Brain microvascular endothelial cell (primary cell): Measurements from ENCODE around the gene LASP1.

Experiments used
- DNase-seq: peaks from one replicate; pipeline ENCODE4 v3.0.0-alpha.2; 2020
- H3K27ac ChIP-seq: fragments of 250-450 bp; sonication (Bioruptor Pico); 2 replicates; pipeline ENCODE4 v1.5.1; 2020; ENCODE audit warnings: mild to moderate bottlenecking, moderate library complexity
- H3K27me3 ChIP-seq: fragments of 250-450 bp; sonication (Bioruptor Pico); replicated peaks from 2 replicates; pipeline ENCODE4 v1.5.1; 2020; ENCODE audit warnings: mild to moderate bottlenecking
- H3K36me3 ChIP-seq: fragments of 250-450 bp; sonication (Bioruptor Pico); replicated peaks from 2 replicates; pipeline ENCODE4 v1.5.1; 2020; ENCODE audit warnings: mild to moderate bottlenecking
- H3K4me3 ChIP-seq: 2 replicates; pipeline ENCODE4 v1.5.1; 2011; ENCODE audit warnings: low read depth, mild to moderate bottlenecking, control low read depth, low read length, moderate library complexity
- in situ Hi-C: cut with HindIII; loops from 2 replicates; pipeline ENCODE4 v1.10.0; 2017; ENCODE audit warnings: low sequenced_read_pairs, low pct_ligation_motif_present
- TF ChIP-seq, protein P1 (sequence below): IDR thresholded peaks from 2 replicates; pipeline ENCODE4 v1.5.1; 2011; ENCODE audit warnings: low read depth, mild to moderate bottlenecking, moderate library complexity, low read length, control low read depth, inconsistent platforms; ENCODE audit errors: missing control alignments

Gene LASP1

GRCh38 chr17:38892620-38893019, 22.8 kb downstream of the LASP1 start:
- in situ Hi-C loops, result no loop called here
- TF ChIP-seq, protein P1, sequence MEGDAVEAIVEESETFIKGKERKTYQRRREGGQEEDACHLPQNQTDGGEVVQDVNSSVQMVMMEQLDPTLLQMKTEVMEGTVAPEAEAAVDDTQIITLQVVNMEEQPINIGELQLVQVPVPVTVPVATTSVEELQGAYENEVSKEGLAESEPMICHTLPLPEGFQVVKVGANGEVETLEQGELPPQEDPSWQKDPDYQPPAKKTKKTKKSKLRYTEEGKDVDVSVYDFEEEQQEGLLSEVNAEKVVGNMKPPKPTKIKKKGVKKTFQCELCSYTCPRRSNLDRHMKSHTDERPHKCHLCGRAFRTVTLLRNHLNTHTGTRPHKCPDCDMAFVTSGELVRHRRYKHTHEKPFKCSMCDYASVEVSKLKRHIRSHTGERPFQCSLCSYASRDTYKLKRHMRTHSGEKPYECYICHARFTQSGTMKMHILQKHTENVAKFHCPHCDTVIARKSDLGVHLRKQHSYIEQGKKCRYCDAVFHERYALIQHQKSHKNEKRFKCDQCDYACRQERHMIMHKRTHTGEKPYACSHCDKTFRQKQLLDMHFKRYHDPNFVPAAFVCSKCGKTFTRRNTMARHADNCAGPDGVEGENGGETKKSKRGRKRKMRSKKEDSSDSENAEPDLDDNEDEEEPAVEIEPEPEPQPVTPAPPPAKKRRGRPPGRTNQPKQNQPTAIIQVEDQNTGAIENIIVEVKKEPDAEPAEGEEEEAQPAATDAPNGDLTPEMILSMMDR, result no peak
- no peak for DNase-seq
- no peak overlapping the region for H3K27ac ChIP-seq
- H3K36me3 ChIP-seq, result peaks cover 72% of the 10 kb centered on the region
- no peak overlapping the region for H3K4me3 ChIP-seq
- no peaks in the 10 kb centered on the region for H3K27me3 ChIP-seq

- Histone ChIP-seq H3K4me3 (no peak overlapping the region), H3K27me3 (no peaks in the 10 kb centered on the region), H3K27ac (no peak overlapping the region), H3K36me3 (peaks cover 76% of the 10 kb centered on the region)
- TF ChIP-seq, protein P1, result no peak
- DNase-seq, result no peak
- in situ Hi-C loops, result no loop called here
Measured at GRCh38 chr17:38893113-38893512, 23.3 kb downstream of the LASP1 start.

GRCh38 chr17:38893607-38894006, 23.7 kb downstream of the LASP1 start:
- TF ChIP-seq, protein P1, result no peak
- peaks cover 78% of the 10 kb centered on the region for H3K36me3 ChIP-seq
- in situ Hi-C loops, result no loop called here
- no peak overlapping the region for H3K4me3 ChIP-seq
- H3K27ac ChIP-seq, result no peak overlapping the region
- DNase-seq, result peak; percentile 50
- no peaks in the 10 kb centered on the region for H3K27me3 ChIP-seq

DNA sequence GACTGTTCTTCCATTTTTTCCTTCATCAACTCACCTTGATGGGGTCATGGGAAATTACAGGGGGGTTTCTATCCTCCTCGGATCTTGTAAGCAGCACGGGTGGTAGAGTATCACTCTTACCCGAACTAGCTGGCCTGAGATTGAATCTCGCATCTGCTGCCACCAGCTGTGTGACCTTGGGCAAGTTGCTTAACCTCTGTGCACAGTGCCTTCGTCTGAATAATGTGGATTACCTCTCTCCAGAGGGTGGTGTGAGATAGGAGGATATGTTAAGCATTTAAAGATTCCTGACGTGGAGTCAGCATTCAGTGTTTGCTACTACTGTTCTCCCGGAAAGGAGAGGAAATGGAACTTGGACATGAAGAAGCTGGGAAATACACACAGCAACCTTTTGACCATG, 24.4 kb downstream of the LASP1 start:
- Histone ChIP-seq H3K27ac (no peak overlapping the region), H3K36me3 (peaks cover 79% of the 10 kb centered on the region), H3K27me3 (no peaks in the 10 kb centered on the region), H3K4me3 (no peak overlapping the region)
- TF ChIP-seq, protein P1, result no peak
- DNase-seq, result no peak
- in situ Hi-C loops, result no loop called here

- H3K27ac ChIP-seq, result no peak overlapping the region
- H3K27me3 ChIP-seq, result no peaks in the 10 kb centered on the region
- in situ Hi-C loops, result no loop called here
- peaks cover 69% of the 10 kb centered on the region for H3K36me3 ChIP-seq
- DNase-seq, result no peak
- TF ChIP-seq, protein P1, result no peak
- no peak overlapping the region for H3K4me3 ChIP-seq
Measured at GRCh38 chr17:38896346-38896954, 26.6 kb downstream of the LASP1 start.

- no peaks in the 10 kb centered on the region for H3K27me3 ChIP-seq
- no peak overlapping the region for H3K27ac ChIP-seq
- in situ Hi-C loops, result no loop called here
- peaks cover 68% of the 10 kb centered on the region for H3K36me3 ChIP-seq
- TF ChIP-seq, protein P1, result no peak
- no peak for DNase-seq
- H3K4me3 ChIP-seq, result no peak overlapping the region
Measured at GRCh38 chr17:38897176-38897575, 27.3 kb downstream of the LASP1 start.
